Measurements from ENCODE around the gene SBNO2.

The SBNO2 gene

GRCh38 chr19:1085053-1085658 is 88.9 kb downstream of the SBNO2 start:
- no peak for DNase-seq

- DNase-seq, result peak; percentile 43
Observed at GRCh38 chr19:1084024-1084868, 89.8 kb downstream of the SBNO2 start.

- no peak for DNase-seq
Observed at GRCh38 chr19:1082928-1083816, 90.9 kb downstream of the SBNO2 start.

- peak; percentile 98 for DNase-seq
Observed at GRCh38 chr19:1082165-1082927, 91.7 kb downstream of the SBNO2 start.

- DNase-seq, result peak; percentile 86
Observed at GRCh38 chr19:1081301-1082164, 92.5 kb downstream of the SBNO2 start.

GRCh38 chr19:1080360-1081161 is 93.5 kb downstream of the SBNO2 start:
- DNase-seq, result no peak

GRCh38 chr19:1079566-1080111 is 94.4 kb downstream of the SBNO2 start:
- peak; percentile 85 for DNase-seq

GRCh38 chr19:1076951-1077350 is 97.1 kb downstream of the SBNO2 start:
- DNase-seq, result peak; percentile 65

GRCh38 chr19:1076046-1076386 is 98.1 kb downstream of the SBNO2 start:
- no peak for DNase-seq

- peak; percentile 97 for DNase-seq
Observed at GRCh38 chr19:1074544-1075283, 99.4 kb downstream of the SBNO2 start.

GRCh38 chr19:1073956-1074517 is 100.0 kb downstream of the SBNO2 start:
- no peak for DNase-seq

GRCh38 chr19:1073063-1073955 is 100.8 kb downstream of the SBNO2 start:
- DNase-seq, result no peak

GRCh38 chr19:1072371-1073015 is 101.6 kb downstream of the SBNO2 start:
- DNase-seq, result no peak

GRCh38 chr19:1070931-1071791 is 102.9 kb downstream of the SBNO2 start:
- peak; percentile 63 for DNase-seq

GRCh38 chr19:1070576-1070930 is 103.5 kb downstream of the SBNO2 start:
- DNase-seq, result peak; percentile 37

GRCh38 chr19:1069009-1069779 is 104.9 kb downstream of the SBNO2 start:
- peak; percentile 51 for DNase-seq

All from NCI-H69 (cell line).